Jurkat, Clone E6-1 (cell line): ENCODE results near the gene NUDT16. TPM values are rescaled to one million over a fixed set of nuclear protein-coding genes. Genes with fewer than 3 reads are reported as not detected.
"Not testable (repeated sequence)": the region's sequence is repeated elsewhere in the genome, so short reads cannot be mapped to it uniquely, and the experiment has no call there.

Experiments
- DNase-seq: peaks from one replicate; pipeline ENCODE4 v3.0.0-alpha.2; 2011; ENCODE audit warnings: low read depth, low spot score
- H3K4me3 ChIP-seq: 2 replicates; pipeline ENCODE4 v1.5.1; 2011; ENCODE audit warnings: mild to moderate bottlenecking, low read length, control low read depth, moderate library complexity
- polyA plus RNA-seq: library from polyadenylated mRNA; unstranded; fragments of >200 nt; gene quantifications from one replicate; pipeline ENCODE4 v1.2.1, GENCODE V29; 2012; ENCODE audit warnings: missing spikeins; ENCODE audit not compliant: insufficient read length, insufficient read depth

The NUDT16 gene
- not detected for polyA plus RNA-seq

- H3K4me3 ChIP-seq, result no peak within 1 kb of the TSS
- DNase-seq, result no peak
Measured at GRCh38 chr3:131381445-131382291, at the start of gene NUDT16. TSS of gene NUDT16 (plus strand) at chr3:131381774. CDS start at chr3:131381805, 31 bp downstream.

- no peak for DNase-seq
- H3K4me3 ChIP-seq, result no peak overlapping the region
Measured at GRCh38 chr3:131338948-131339640, 42.5 kb upstream of the NUDT16 start.

- no peak overlapping the region for H3K4me3 ChIP-seq
- no peak for DNase-seq
Measured at GRCh38 chr3:131341761-131342160, 39.8 kb upstream of the NUDT16 start.

- DNase-seq, result no peak
- no peak overlapping the region for H3K4me3 ChIP-seq
Measured at GRCh38 chr3:131348911-131349310, 32.7 kb upstream of the NUDT16 start.

GRCh38 chr3:131349454-131349853, 32.1 kb upstream of the NUDT16 start:
- H3K4me3 ChIP-seq, result no peak overlapping the region
- no peak for DNase-seq

DNA sequence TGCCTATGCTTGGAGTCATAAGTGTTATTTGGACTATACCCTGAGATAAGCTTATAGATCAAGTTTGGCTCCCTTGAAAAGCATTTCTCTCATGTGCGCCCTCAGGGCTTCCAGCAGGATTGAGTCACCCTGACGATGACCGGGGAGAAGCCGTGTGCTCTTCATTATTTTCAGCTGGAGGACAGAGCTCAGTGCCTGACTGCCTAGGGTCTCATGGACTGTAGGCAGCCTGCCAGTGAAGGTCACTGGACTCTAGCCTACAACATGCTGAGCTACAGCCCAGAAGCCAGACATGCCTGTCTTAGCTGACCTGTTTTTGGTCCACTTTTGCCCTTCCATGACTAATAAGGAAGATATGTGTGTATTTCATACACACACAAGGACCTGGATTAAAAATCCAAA, 31.6 kb upstream of the NUDT16 start:
- DNase-seq, result no peak
- H3K4me3 ChIP-seq, result no peak overlapping the region

DNA sequence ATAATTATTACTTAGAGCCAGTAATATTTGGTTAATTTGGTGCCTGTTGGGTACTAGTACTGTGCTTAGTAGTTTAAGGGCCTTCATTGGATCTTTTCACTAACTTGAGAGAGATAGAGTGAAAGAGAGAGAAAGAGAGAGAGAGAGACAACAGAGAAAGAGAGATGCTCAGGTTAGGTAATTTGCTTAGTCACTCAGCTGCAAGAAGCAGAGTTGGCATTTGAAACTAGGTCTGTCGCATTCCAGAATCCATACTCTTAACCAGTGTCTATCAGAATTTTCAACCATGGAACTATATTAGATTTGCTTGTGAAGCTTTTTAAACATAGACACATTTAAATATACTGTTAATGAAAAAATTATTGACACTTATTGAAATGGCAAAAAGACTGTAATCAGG, 31.1 kb upstream of the NUDT16 start:
- no peak for DNase-seq
- H3K4me3 ChIP-seq, result no peak overlapping the region

DNA sequence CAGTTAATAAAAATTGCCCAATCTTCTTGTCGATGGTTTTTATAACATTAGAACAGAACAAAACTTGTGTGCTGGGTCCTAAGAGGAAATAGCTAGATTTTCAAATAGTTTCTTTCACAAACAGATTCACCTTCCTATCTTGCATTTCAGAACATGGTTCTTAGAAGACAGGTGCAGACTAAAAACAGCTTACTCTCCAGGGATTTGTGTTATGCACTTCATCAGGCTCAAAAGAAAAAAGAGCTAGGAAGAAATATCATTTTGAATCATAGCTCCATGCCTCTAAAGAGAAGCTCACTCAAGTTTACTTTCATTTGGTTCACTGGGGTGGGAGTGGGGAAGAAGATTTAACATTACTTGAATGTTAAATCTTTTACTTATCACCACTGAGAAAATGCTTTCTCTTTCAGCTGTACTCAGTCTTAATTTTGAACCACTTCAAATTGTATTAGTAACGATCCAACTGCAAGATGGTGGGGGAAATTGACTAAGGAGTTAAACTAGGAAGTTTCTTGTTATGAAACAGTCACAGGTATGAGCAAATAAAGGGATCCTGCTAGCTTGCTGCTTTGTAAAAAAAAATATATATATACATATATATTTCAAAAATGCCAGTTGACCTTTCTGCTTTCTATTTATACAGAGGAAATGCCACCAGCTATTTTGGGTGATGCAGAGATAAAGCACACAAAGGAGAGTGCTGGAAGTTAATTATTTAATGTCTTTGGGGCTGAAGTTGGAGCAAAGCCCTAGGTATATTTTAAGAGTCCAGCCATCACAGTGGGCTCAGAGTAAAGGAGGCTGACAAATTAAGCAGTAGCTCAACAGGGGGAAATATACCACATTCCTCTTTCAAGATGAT, 28.3 kb upstream of the NUDT16 start:
- H3K4me3 ChIP-seq, result no peak overlapping the region
- DNase-seq, result no peak

GRCh38 chr3:131353986-131354385, 27.6 kb upstream of the NUDT16 start:
- H3K4me3 ChIP-seq, result no peak overlapping the region
- no peak for DNase-seq

GRCh38 chr3:131356006-131356595, 25.5 kb upstream of the NUDT16 start:
- DNase-seq, result no peak
- no peak overlapping the region for H3K4me3 ChIP-seq

- H3K4me3 ChIP-seq, result no peak overlapping the region
- no peak for DNase-seq
Measured at GRCh38 chr3:131357275-131357674, 24.3 kb upstream of the NUDT16 start.

DNA sequence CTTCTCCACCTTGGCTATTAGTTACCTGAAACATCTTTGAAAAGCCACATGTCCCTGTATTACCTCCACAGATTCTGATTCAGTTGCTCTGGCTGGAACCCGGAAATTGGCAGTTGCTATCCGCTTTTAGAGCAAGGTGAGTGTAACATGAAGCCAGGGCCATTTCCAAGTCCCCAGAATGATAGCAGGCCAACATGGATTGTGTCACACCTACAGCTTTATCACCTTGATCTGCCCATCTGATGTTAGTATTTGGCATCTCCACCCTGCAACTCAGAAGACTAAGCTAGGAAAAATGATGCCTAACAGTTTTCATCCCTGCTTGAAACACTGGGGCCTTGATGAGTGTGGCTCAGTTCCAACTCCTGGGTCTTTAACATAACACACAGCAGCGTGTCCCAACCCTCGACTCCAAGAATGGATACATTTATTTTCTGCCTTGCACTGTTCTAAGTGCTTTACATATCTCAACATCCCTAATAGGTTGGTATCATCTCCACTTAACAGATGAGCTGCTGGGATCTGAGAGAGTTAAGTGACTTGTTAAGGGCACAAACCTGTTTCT, 21.3 kb upstream of the NUDT16 start:
- H3K4me3 ChIP-seq, result no peak overlapping the region
- no peak for DNase-seq

DNA sequence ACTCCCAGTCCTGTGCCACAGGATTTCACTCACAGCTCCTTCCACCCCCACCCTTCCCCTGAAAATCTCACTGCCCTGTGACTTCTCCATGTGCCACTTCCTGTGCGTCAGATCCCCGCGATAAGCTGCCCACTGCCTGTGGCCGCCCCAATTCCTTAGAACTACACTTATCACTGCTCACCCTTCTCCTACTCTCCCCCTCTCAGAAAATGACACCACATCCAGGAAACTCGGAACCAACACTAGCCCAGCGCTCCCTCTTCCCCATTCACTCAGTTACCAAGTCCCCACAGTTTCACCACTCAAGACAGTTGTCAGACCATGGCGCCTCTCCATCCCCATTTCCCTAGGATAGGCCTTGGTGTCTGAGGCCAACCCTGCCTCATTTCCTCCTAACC, 20.5 kb upstream of the NUDT16 start:
- DNase-seq, H3K4me3 ChIP-seq: not testable (repeated sequence)

GRCh38 chr3:131361464-131362421, 19.8 kb upstream of the NUDT16 start:
- DNase-seq, result no peak
- H3K4me3 ChIP-seq, result no peak overlapping the region

DNA sequence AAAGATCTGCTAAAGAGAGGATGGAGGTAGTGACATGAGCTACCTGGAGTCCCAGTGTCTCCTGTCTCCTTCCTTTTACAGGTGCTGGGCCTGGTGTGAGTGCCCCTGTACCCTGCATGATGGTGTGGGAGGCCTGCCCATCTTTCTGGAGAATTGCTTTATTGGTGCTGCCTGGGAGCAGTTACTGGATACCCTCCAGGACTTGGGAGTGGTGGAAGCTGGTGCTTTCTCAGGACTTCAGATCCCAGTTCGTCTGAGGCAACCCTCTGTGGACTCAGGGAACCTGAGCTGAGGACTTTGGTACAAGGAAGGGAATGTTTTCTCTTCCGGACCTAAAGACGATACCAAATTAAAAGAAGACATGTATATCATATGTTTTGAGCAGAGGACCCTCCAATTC, 18.3 kb upstream of the NUDT16 start:
- no peak for DNase-seq
- H3K4me3 ChIP-seq, result no peak overlapping the region

DNA sequence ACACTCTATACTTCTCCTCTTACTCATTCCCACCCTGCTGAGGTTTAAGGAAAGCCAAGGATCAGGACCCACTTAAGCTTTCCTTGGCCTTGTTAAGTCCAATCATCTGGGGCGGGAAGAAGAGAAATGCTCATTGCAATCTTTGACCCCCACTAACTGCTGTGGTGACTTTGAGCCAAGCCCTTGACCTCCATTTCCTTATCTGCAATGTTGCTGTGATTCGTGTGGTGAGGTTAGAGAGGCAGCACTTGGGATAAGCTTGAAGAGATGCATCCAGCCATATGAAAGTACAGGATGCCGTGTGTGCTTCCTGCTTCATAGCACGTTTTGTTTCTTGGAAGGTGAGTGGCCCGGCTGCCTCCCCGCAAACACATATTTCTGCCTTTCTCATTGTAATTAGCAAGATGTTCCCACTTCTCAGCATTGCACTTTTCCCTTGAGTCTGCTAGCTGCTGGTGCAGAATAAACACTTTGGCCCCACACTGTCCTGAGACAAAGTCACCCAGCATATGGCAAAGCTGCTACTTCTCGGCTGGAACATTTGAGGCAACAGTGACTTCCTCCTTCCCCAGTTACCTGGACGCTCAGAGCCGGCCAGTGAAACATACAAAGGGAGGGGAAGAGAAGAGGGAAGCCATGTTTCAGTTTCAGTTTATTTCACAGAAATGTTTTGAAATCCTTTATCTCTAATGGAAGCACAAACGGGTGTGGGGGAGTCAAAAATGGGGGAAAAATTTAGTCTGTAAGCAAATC, 10.5 kb upstream of the NUDT16 start:
- H3K4me3 ChIP-seq, result no peak overlapping the region
- DNase-seq, result no peak

DNA sequence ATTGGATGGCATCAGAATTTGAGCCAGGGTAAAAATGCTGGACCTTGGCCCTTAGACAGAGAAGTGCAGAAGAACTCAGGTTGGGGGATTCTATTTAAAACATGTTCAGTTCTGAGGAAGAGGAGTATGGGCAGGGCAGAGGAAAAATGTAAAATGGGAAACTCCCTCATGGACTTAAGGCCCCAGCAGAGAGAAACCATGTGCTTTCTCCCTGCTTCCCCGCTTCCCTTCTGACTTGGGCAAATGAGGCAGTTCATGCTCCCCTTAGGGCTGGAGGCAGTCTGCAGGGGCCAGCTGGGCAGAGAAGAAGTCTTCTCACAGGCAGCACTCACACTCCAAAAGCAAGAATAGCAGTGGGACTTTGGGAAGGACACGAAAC, 9.9 kb upstream of the NUDT16 start:
- no peak overlapping the region for H3K4me3 ChIP-seq
- no peak for DNase-seq
